ENCODE measurements around the gene DCP1B. TPM values are rescaled to one million over a fixed set of nuclear protein-coding genes. Genes with fewer than 3 reads are reported as not detected.

The DCP1B gene
- total RNA-seq, 1 experiment from 2014 or later, result 4.8 TPM

DNA sequence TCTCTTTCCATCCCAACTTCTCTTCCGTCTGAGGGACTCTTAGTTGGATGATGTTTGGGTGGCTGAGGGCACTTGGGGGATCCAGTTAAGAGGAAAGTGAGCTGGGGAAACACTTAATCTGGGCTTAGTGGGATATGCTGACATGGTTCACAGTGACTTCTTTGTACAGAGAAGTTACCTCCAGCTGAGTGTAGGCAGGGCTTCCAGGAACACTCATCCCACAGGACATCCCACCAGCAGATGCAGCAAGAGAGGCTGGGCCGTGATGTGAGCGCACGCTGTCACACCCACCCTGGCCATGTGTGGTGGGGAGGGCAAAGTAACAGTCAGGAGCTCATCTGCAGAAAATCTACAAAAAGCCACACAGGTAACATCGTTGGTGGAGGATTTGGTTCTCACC is 85.0 kb downstream of the DCP1B start:
- no peaks in the 10 kb centered on the region for H3K27me3 ChIP-seq (ENCODE audit: control insufficient read depth, insufficient read depth, low read length)
- intact Hi-C loops (cut with micrococcal nuclease; ENCODE audit: unreplicated experiment) (no loop called here), in situ Hi-C loops (cut with HindIII; ENCODE audit: low pct_unique_long_range_greater_than_20kb, low sequenced_read_pairs) (no loop called here)
- no peak overlapping the region for H3K4me3 ChIP-seq (ENCODE audit: low read depth in 2 of 2, low read length in 2 of 2)
- no peak overlapping the region for H3K27ac ChIP-seq (ENCODE audit: low read length)
- POLR2A ChIA-PET, result no interaction called here
- BruUV-seq (replicated peaks), result no TSS peak
- no peak for DNase-seq (ENCODE audit: low read depth, low spot score)
- no peaks in the 10 kb centered on the region for H3K36me3 ChIP-seq (ENCODE audit: control insufficient read depth, insufficient read depth, low read length)
- TF ChIP-seq POLR2AphosphoS5 (IDR thresholded peaks at IDR 0.05; ENCODE audit: low read depth, low read length), result no peak
- TF ChIP-seq, protein P1, sequence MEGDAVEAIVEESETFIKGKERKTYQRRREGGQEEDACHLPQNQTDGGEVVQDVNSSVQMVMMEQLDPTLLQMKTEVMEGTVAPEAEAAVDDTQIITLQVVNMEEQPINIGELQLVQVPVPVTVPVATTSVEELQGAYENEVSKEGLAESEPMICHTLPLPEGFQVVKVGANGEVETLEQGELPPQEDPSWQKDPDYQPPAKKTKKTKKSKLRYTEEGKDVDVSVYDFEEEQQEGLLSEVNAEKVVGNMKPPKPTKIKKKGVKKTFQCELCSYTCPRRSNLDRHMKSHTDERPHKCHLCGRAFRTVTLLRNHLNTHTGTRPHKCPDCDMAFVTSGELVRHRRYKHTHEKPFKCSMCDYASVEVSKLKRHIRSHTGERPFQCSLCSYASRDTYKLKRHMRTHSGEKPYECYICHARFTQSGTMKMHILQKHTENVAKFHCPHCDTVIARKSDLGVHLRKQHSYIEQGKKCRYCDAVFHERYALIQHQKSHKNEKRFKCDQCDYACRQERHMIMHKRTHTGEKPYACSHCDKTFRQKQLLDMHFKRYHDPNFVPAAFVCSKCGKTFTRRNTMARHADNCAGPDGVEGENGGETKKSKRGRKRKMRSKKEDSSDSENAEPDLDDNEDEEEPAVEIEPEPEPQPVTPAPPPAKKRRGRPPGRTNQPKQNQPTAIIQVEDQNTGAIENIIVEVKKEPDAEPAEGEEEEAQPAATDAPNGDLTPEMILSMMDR (IDR thresholded peaks at IDR 0.05), result no peak
- TF ChIP-seq SIN3A (IDR thresholded peaks at IDR 0.05; ENCODE audit: borderline replicate concordance, insufficient read depth, low read depth, low read length), result no peak
- TF ChIP-seq TCF7L2 (IDR thresholded peaks at IDR 0.05; ENCODE audit: low read depth, low read length), result no peak
- TF ChIP-seq, protein P2, sequence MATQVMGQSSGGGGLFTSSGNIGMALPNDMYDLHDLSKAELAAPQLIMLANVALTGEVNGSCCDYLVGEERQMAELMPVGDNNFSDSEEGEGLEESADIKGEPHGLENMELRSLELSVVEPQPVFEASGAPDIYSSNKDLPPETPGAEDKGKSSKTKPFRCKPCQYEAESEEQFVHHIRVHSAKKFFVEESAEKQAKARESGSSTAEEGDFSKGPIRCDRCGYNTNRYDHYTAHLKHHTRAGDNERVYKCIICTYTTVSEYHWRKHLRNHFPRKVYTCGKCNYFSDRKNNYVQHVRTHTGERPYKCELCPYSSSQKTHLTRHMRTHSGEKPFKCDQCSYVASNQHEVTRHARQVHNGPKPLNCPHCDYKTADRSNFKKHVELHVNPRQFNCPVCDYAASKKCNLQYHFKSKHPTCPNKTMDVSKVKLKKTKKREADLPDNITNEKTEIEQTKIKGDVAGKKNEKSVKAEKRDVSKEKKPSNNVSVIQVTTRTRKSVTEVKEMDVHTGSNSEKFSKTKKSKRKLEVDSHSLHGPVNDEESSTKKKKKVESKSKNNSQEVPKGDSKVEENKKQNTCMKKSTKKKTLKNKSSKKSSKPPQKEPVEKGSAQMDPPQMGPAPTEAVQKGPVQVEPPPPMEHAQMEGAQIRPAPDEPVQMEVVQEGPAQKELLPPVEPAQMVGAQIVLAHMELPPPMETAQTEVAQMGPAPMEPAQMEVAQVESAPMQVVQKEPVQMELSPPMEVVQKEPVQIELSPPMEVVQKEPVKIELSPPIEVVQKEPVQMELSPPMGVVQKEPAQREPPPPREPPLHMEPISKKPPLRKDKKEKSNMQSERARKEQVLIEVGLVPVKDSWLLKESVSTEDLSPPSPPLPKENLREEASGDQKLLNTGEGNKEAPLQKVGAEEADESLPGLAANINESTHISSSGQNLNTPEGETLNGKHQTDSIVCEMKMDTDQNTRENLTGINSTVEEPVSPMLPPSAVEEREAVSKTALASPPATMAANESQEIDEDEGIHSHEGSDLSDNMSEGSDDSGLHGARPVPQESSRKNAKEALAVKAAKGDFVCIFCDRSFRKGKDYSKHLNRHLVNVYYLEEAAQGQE (IDR thresholded peaks at IDR 0.05; ENCODE audit: insufficient read depth in 1 of 2, low read depth in 2 of 2, low read length in 1 of 2), result no peak
- H3K4me1 ChIP-seq (ENCODE audit: control insufficient read depth, insufficient read depth, low read length), result no peaks in the 10 kb centered on the region
- ATAC-seq, result no peak
- CTCF ChIA-PET, result no interaction called here
- no peaks in the 10 kb centered on the region for H3K9me3 ChIP-seq (ENCODE audit: control insufficient read depth, insufficient read depth, low read depth, low read length)

DNA sequence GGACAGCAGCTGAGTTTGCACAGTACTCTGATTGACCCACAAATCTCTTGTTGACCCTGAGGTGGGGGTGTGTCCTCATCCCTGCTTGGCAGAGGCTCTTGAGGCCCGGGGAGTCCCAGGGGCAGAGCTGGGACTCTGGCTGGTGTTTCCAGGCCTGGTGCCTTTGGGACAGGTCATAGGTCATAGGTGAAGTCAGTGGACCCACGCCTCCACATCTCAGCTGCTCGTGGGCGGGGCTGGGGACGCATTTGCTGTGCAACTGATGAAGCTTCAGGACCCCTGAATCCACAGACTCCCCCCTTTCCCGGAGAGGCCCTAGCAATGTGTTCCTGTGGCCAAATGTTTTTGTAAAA is 85.4 kb downstream of the DCP1B start:
- CTCF ChIA-PET, result no interaction called here
- H3K27me3 ChIP-seq (ENCODE audit: control insufficient read depth, insufficient read depth, low read length), result no peaks in the 10 kb centered on the region

More for the DNA sequence above, 85.4 kb downstream of the DCP1B start:
- intact Hi-C loops (cut with micrococcal nuclease; ENCODE audit: unreplicated experiment) (no loop called here), in situ Hi-C loops (cut with HindIII; ENCODE audit: low pct_unique_long_range_greater_than_20kb, low sequenced_read_pairs) (no loop called here)
- no peak for ATAC-seq
- no peaks in the 10 kb centered on the region for H3K9me3 ChIP-seq (ENCODE audit: control insufficient read depth, insufficient read depth, low read depth, low read length)
- no peak overlapping the region for H3K4me3 ChIP-seq (ENCODE audit: low read depth in 2 of 2, low read length in 2 of 2)
- H3K27ac ChIP-seq (ENCODE audit: low read length), result no peak overlapping the region
- no peaks in the 10 kb centered on the region for H3K36me3 ChIP-seq (ENCODE audit: control insufficient read depth, insufficient read depth, low read length)
- no peaks in the 10 kb centered on the region for H3K4me1 ChIP-seq (ENCODE audit: control insufficient read depth, insufficient read depth, low read length)
- BruUV-seq (replicated peaks), result no TSS peak
- POLR2A ChIA-PET, result no interaction called here
- TF ChIP-seq, protein P1 (IDR thresholded peaks at IDR 0.05), result no peak
- TF ChIP-seq, protein P2 (IDR thresholded peaks at IDR 0.05; ENCODE audit: insufficient read depth in 1 of 2, low read depth in 2 of 2, low read length in 1 of 2), result no peak
- TF ChIP-seq SIN3A (IDR thresholded peaks at IDR 0.05; ENCODE audit: borderline replicate concordance, insufficient read depth, low read depth, low read length) (no peak), POLR2AphosphoS5 (IDR thresholded peaks at IDR 0.05; ENCODE audit: low read depth, low read length) (no peak), TCF7L2 (IDR thresholded peaks at IDR 0.05; ENCODE audit: low read depth, low read length) (no peak)
- DNase-seq (ENCODE audit: low read depth, low spot score), result no peak
